ENCODE data around the gene ARFGEF3.

The ARFGEF3 gene

DNA sequence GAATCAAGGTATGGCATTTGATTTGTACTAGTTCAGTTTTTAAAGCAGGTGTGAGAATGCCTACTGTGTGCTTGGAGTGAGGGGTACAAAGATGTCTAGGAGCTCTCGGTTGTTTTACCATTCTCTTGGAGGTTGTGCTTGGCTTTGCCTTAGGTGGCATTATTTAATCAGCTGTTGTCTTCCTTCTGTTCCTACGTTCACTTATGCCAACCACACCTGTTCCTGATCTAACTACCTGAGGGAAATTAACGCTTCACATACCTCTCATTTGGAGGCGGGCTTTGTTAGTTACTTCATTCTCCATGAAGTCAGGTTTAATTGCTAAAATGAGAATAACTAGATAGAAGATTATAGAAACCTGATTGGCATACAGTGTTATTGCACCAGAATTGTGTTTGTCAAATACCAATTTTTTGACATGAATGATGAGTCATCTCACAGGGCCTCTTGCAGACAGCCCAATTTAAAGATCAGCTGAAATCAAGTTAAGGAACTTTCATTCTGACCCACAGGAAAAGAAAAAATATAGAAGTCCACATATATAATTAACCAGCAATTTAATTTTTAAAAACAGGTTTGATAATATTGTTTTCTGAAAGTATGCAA is 81.4 kb downstream of the ARFGEF3 start:
- DNase-seq: no peak

DNA sequence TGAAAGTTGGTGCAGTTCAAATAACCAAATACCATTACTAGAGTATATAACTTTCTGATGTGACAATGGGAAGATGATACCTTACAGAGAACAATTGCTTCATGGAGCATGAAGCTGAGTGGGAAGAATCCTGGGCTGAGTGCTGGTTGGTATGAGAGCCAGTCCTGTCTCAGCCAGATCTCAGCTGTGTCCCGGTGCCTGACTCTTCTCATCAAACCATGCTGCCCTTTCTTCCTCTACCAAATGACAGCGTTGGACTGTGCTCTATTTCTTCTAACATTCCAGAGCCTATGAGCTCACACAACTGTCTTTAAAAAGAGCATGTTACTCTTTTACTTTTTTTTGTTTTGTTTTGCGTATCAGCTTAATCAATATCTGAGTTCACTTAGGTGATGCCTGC is 84.0 kb downstream of the ARFGEF3 start:
- DNase-seq: no peak

DNA sequence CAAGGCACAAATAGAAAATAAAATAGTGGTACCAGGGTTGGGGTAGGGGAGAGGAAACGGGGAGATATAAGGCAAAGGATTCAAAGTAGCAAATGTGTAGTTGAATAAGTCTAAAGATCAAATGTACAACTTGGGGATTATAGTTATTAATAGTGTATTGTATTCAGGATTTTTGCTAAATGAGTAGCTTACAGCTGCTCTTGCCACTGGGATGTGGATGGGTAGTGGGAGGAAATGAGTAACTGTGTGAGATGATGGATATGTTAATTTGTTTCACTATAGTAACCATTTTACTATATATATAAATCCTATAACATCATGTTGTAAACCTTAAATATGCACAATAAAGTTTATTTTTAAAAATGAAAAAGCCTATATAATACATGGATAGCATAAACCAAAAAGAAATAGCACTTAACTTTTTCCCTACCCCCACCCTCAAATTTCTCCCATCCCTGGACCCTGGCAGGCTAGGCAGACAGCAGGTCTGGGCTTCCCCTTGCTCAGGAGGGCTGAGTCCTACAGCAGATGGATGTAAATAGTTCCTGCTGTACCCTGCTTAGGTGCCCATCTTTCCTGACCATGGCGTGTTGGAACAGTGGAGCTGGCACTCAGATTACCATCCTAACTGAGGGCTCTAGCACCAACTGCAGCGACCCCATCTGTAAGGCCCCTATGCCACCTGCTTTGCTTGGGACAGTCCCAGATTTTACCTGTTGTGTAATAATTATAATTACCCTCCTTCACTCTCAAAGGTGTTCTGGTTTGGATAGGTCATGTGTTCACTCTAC is 85.1 kb downstream of the ARFGEF3 start:
- DNase-seq: no peak

DNA sequence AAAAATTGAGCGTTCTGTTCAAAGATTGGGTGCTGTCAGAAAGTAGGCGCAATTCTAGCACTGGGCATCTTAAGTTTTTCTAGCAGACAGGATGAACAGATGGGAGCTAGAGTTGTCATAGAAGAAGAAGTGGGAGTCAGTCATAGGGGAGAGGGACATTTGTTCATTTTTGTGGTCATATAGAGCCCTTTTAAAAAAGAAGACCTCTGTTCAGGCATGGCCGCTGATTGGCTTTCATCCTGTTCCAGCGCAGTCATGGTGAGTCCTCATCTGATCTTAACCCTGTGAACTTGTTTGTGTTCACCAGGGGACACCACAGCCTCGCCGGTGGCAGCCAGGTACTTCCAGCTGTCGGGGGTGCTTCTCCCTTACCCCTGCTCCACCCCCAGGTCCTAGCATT is 86.3 kb downstream of the ARFGEF3 start:
- DNase-seq: no peak

DNA sequence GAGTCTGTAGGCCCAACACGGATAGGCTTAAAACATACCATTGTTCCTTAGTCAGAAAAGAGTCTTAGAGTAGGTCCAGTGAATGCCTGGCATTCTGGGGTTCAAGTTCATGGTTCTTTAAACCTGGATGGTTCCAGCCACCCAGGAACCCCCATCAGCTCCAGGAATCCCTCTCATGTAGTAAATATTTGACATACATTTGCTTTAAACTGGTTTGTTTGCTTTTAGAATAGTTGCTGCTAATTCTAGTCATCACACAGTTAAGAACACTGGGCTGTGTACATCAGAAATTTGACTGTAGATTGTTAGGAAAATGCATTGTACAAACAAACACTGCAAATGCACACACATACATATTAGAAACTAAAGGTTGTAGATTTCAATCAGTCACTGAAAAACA is 87.1 kb downstream of the ARFGEF3 start:
- DNase-seq: no peak

DNA sequence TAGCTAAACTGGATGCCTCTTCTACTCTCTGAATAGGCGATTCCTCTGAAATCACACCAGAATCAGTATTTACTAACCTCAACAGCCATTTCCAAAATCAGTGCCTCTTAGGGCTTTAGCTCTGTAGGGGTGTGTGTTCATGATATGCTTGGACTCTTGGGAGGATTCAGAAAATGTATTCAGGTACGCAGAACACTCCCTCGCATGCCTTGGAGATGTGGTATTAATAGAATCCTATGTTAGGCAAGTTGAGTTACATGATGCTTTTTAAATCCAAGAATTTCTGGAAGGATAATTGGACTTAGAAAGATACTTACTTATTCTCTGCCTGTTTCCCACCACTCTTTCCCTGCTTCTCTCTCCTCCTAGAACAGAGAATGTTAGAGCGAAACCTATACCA is 88.3 kb downstream of the ARFGEF3 start:
- DNase-seq: no peak

DNA sequence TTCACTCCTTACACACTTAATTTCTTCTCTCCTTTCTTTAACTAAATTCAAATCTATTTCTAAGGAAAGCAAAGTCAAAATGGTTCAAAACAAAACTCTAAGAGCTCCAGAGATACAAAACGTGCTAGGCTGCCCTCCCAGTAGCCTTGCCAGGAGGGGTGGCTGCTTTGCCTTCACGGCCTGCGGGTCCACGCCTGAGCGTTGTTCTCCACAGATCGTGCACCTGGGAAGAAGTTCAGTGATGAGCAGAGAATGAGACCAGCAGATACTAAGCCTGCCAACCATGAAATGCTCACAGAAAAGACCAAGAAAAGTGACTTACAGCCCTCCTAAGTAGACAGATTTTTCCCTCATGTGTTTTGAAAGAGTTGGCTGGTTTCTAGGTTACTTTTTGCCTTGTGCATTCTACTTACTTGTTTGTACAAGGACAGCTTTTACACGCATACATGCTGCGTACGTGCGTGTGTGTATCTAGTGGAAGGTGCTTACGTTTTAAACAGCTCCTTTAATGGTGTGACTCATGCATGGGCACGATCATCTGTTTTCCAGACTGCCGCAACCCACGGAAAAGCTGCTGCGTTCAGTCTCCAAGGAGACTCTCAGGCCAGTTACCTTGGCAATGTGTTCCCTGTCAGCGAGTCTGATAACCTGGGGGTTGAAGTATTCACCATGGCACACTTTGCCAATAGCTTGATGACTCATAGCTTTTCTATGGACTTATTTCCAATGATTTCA is 88.9 kb downstream of the ARFGEF3 start:
- DNase-seq: peak; percentile 18

DNA sequence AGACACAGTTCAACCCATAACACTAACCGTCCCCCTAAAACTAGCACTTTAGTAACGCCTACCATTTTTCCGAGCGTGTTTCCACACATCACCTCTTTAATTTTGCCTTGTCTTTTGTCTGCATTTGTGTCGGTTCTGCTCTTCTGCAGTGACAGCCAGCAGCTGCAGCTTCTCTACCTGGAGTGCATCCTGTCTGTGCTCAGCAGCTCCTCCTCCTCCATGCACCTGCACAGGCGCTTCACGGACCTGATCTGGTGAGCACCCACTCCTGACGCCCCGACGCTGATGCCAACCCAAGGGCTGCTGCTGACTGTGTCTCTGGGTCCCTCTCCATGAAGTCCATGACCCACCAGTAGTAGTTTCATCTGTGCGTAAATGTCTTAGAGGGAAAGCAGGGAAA is 92.0 kb downstream of the ARFGEF3 start:
- no peak for DNase-seq

DNA sequence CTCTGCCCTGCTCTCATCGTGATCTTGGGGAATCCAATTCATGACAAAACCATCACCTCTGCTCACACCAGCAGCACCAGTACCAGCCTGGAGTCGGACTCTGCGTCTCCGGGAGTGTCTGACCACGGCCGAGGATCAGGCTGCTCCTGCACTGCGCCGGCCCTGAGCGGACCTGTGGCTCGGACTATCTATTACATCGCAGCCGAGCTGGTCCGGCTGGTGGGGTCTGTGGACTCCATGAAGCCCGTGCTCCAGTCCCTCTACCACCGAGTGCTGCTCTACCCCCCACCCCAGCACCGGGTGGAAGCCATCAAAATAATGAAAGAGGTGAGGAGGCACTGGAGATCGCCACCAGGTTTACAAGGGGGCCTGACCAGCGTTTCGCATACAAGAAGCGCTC is 93.7 kb downstream of the ARFGEF3 start:
- no peak for DNase-seq

DNA sequence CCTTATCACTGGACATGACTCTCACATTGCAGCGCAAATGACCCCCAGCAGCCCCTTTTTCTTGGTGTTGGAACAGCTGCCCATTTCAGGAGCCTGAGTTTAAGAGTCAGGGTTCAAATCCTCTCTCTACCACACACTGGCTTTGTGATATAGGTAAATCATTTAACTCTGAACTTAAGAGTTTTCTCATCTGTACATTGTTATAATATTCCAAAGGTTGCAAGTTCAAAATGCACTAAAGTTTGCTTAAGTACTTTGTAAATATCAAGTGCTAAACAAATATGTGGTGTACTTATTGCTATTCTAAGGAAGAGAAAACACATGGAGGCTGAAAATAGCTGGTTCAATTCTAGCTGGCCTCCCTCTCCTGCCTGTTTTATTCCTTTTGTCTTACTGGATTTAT is 95.9 kb downstream of the ARFGEF3 start:
- no peak for DNase-seq

DNA sequence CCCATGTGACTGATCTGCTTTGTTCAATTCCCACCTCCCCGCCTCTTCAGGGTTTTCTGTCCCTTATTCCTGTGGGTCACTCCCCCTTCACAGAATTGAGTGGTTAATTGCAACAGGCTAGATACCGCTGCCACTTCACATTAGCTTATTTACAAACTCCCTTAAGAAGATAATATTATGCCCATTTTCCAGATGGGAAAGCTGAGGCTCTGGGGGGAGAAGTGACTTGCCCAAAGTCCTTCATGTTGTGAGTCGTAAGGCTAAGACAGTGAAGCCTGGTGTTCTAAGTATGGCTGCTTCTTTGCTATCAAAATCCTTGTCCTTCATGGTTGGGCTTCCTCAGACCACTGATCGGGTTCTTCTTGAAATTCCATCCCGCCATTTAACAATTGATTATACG is 96.5 kb downstream of the ARFGEF3 start:
- DNase-seq: no peak

DNA sequence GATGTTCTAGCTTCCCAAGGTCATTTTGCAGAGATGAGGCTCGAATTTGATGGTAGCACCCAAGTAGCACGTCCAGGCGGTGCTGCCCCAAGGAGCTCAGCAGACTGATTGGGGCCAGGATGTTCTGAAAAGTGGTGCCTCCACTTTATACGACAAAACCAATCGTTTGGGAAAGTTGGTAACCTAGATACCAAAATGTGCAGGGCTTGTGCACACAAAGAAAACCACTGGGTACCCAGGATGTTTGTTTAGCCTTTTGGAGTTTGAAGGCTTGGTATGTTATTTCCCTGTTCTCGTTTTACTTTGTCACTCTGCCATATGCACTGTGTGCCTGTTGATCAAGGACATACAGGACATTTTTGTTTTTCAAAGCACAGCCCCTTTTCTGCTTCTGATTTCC is 97.3 kb downstream of the ARFGEF3 start:
- no peak for DNase-seq

DNA sequence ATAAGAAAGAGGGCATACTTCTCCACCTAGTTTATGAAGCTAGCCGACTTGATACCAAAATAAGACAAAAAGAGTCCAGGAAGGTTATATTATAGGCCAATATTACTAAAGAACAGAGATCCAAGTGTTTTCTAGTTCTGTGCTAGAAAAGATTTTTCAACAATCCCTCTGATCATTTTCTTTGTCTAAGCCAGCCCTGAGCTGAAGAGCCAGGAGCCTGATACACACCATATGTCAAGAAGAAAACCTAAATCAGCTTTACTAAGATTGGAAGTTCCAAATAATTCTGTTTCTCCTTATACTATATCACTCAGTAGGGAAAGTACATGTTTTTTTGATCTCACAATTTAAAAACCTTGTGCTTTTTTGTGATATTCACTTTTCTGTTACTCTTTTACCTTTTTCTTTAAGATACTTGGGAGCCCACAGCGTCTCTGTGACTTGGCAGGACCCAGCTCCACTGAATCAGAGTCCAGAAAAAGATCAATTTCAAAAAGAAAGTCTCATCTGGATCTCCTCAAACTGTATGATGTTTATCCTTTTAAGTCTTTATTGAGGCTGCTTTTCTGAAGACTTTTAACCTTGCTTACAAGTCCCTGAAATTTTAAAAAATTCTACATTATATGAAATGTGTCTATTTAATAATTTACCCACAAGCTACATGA is 99.5 kb downstream of the ARFGEF3 start:
- DNase-seq: no peak

DNA sequence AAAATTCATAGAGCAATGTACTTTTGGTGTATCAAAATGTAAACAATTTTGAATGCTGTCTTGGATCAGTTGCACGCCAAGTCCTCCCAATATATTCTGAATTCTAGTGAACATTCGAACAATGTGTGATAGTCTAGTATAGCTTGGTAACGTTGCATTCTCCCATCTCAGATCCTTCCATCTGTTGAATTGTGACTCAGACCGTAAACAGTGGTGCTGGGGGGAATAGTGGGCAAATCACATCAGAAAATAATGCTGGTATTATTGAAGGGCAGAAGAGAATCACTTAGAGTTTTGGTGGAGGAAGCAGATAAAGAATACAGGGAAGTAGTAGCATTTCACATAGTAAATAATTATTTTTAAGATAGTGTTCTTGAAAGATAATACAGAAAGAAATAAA is 102.2 kb downstream of the ARFGEF3 start:
- DNase-seq: no peak

DNA sequence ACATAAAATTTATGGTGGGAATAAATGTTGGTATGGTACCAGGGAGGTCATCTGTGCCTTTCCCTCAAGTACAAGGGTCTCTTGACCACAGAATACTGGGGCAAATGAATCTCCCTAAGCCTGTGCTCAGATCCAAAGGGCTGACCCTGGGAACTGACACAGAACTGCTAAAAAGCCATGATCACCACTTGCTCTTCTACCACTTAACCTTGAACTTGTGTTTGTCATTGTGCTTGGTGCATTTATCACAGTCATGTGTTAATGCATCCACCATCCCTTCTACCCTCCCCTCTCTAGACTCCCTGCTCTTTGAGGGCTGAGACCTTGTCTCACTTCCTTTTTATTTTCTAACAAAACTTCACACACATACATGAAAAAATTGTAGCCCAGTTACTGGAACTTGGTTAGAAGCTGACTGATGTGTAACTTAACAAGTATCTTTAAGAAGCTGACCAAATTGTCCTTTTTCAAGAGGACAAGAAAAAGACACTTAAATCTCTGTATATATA is 102.7 kb downstream of the ARFGEF3 start:
- no peak for DNase-seq

DNA sequence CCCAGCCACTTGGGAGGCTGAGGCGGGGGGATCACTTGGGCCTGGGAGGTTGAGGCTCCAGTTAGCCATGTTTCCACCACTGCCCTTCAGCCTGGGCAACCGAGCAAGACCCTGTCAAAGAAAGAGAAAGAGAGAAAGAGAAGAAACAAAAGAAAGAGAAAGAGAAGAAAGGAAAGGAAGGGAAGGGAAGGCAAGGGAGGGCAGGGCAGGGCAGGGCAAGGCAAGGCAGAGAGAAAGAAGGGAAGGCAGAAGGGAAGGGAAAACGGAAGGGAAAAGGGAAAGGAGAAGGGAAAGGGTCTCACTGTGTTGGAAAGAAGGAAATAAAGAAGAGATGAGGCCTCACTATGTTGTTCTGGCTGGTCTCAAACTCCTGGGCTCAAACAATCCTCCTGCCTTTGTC is 104.4 kb downstream of the ARFGEF3 start:
- no peak for DNase-seq

DNA sequence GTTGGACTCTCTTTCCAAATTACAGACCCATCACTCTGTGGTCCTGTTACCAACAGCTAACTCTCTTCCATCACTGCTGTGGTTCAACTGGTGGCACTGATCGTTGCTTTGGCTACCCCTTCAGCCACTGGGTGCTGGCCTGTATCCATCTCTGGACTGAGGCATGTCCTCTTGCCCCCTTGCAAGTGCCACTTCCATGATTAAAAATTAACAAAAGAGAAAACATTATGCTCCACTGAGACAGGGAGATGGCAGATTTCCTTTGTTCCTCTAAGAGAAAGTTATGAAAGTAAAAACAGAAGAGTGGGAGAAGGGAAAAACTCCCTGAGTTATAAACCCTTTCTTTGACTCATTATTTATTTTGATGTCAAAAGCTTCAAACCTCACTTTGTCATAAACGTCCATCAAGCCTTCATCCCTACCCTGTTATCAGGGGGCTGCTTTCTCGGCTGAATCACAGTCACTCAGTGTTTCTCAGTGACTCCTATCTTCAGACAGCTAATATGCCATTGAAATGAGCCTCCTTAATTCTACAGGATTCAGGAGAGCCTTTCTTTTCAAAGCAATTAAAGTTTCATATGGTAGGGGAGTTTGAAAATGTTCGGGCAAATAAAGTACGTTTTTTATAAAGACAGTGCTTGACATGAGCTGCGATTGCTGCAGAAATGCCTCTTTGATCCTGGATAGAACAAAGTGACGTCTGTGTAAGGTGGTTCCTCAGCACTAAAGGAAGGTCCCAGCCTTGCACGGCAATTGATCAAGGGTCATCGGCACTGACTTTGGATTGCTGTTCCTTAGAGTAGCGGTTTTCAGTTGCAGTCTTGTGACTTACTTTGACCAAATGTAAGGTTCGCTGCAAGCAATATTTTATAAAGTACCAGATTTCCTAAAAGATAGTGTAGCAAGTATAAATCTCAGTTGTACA is 106.5 kb downstream of the ARFGEF3 start:
- no peak for DNase-seq

DNA sequence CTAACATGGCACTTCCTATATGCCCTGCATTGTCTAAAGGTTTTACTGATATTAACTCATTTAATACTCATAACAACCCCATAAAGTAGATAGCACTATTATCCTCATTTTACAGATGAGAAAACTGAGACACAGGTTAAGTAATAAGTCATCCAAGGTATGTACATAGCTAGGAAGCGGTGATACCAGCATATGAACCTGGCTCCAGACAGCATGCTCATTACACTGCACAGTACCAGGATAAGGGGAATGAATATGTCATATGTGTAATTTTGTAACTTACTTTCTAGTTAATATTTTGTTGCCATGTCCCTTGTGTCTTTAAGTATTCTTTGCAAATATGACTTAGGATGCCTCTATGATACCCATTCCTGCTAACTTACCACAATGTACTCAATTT is 109.7 kb downstream of the ARFGEF3 start:
- no peak for DNase-seq

DNA sequence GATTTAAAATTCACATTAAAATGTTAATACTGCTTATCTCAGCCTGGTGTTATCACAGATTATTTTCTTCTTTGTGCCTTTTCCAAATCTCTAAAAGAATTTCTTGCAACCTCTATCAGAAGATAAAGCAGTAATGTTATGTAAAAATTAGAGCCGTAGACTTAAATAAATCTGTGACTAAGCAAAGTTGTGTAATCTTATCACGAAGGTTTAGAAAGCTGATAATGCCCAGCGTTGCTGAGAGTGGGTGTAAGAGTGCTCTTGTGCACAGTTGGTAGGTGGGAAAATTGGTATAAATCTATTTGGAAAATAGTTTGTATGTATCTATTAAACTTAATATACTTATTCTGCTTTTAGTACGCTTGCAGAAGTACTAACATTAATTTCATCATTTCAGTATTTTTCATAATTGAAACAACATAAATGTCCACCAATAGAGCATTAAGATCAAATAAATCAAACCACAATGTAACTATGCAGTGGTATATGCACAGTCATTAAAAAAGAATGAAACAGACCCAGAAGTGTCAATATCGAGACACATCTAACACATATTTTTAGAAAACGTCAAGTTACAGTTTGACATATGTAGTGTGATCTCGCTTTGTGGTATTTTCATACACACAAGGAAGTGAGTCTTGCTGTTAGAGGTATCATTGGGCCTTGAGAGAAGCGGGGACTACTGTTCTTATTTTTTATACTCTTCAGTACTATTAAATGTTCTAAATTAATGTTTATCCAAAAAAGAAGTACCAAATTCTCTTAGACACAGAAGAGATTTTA is 111.0 kb downstream of the ARFGEF3 start:
- no peak for DNase-seq

DNA sequence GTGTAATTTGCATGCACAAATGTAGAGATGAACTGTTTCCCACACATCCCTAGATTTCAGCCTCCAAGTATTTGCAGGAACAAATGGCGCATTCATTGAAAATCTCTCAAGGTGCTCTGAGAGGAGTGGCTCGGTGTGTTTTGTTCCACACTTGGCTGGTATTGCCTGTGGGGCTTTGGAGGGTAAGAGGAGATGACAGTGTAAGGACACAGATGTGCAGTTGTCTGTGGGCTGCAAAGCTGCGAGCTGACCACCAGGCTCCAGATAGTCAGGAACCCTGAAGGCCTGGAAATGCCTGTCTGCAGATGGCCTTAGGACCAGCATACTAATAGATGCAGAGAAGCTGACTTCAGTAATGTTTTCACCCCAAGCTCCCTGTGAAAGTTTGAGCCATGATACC is 114.2 kb downstream of the ARFGEF3 start:
- DNase-seq: no peak

DNA sequence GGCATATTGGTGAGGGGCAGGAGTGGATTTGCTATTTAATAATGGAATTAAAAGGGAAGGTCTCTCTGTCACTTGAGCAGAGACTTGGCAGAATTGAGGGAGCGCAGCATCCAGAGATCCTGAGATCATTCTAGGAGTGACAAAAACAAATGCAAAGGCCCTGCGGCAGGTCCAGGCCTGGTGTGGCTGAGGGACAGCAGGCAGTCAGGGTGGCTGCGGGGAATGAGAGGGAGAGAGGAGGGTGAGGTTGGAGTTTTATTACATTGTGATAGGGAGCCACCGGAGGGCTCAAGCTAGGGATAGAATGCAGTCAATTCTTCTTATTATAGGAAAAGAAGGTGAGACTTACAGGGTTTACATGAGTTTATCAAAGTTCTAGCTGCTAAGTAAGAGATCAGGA is 116.1 kb downstream of the ARFGEF3 start:
- DNase-seq: no peak
